Muscle of arm (tissue), 12 donors: ENCODE results near the gene OTX2. TPM values are rescaled to one million over a fixed set of nuclear protein-coding genes. Genes with fewer than 3 reads are reported as not detected.

Experiments used
- DNase-seq: peaks from one replicate; pipeline ENCODE4 v3.0.0-alpha.2; 2013
- polyA plus RNA-seq, 12 donors: library from polyadenylated mRNA; unstranded; fragments of 120-200 nt; gene quantifications; one replicate each; pipeline ENCODE4 v1.2.1, GENCODE V29; 2013; ENCODE audit not compliant: insufficient read length in 12 of 12

The OTX2 gene
- polyA plus RNA-seq, 12 donors = 0.22 TPM; not detected in 11

DNA sequence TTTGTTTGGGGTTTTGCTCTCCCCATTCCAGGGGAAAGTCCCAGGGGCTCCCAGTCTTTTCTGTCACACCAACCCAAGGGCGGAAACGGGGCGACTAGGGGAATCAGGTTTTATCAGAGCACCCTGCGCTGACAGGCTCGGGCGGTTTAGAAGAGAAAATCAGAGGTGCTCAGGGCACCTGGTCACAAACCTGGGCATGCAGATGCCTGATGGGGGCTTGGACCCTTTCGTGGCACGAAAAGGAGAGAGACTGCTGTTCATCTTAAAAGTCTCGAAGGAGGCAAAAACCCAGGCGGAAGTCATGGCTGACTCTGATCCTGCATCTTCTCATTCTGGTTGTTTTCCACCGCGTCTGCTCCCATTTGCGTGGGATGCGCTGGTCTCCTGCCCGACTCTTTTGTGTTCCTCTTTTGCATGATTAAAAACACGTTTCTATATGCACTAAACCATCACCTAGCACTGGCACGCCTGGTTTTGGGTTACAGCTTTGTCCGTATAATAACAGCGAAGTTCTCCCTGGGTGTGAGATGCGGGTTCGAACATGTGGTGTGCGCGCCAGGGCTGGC lies 13.2 kb downstream of the OTX2 start:
- DNase-seq = no peak

- no peak for DNase-seq
These were observed 14.0 kb downstream of the OTX2 start for GRCh38 chr14:56796259-56796658.

DNA sequence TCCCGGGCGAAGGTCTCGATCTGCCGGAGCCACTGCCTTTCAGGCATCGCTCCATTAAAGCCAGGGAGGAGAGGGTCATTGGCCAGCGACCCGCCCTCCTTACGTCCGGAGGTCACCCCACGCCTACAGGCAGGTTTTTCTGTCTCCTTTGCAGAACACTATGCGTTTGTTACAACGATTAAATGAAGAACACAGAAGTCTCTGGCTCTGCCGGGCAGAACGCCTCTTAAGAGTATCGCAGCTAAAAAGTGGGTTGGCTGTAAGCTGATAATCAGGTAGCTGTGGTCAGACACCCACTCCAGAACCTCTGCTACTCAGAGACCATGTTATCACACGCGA lies 15.0 kb downstream of the OTX2 start:
- DNase-seq = no peak

DNA sequence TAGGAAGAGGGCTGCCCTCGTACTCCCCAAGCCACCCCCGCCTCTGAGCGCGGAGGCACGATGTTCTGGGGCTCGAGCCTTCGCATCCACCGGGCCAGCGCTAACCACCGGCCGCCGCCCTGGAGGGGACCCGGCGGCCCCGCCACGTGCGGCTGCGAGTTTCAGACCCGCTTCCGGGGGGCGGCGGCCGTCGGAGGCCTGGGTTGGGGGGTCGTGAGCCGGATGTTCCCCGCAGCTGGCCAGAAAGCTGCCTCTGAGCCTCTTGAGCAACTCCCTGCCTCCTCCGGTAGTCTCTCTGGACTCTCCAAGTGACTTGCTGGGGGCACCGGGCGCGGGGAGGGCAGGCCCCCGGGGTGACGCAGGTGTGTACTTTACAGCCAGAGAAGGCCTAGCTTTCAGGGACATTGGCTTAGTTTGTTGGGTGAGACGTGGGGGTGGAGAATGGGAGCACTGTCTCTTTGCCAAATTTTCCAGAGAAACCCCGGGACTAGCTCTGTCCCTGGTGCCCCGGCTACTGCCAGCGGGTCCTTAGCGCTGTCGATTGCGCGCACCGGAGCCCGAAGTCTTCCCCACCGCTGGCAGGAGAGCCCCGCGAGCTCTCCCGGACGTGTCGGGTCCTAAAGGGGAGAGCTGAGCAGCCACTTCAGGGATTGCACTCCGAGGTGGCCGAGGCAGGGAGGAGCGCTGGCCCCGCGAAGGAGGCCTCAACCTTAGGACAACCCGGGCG lies 15.6 kb downstream of the OTX2 start:
- DNase-seq = no peak

DNA sequence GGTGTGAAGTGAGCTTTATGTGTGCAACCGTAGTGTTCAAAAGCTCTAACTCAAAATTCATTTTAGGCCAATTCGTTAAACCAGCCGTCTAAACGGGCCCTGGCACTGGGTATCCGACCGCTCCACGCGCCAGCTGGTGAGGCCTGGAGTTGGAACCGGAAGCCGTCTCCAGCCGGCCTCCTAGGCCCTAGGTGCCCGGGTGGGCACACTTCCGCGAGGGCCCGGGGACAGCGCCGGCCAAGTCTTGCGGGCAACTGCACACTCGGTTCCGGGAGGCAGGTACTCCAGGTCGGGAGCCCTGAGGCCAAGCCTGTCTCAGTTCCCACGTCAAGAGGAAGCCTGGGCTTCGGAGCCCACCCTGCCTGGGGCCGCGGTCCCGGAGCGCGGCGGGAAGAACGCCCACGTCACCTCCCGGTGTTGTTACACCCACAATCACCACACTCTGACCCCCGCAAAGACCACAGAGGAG lies 16.2 kb downstream of the OTX2 start:
- DNase-seq = no peak

DNA sequence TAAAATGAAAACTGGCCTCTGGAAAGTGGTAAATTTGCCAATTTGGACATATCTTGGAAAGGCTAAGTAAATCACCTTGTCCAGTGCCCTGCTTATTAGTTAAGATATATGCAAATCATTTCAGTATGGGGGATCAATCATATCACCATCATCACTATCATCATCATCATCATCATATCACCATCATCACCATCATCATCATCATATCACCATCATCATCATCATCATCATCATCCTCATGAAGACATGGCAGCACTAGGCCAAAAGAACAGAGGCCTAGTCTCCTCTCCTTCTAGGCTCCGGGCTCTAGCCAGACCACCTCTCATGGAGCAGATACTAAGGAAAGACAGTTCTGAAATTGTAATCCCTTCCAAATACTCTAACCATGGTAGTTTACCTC lies 20.3 kb downstream of the OTX2 start:
- DNase-seq = no peak

GRCh38 chr14:56787530-56787929 lies 22.7 kb downstream of the OTX2 start:
- no peak for DNase-seq

- no peak for DNase-seq
These were observed 27.6 kb downstream of the OTX2 start for GRCh38 chr14:56782711-56783110.

GRCh38 chr14:56774503-56774902 lies 35.8 kb downstream of the OTX2 start:
- no peak for DNase-seq

- no peak for DNase-seq
These were observed 39.8 kb downstream of the OTX2 start for GRCh38 chr14:56770512-56770911.

DNA sequence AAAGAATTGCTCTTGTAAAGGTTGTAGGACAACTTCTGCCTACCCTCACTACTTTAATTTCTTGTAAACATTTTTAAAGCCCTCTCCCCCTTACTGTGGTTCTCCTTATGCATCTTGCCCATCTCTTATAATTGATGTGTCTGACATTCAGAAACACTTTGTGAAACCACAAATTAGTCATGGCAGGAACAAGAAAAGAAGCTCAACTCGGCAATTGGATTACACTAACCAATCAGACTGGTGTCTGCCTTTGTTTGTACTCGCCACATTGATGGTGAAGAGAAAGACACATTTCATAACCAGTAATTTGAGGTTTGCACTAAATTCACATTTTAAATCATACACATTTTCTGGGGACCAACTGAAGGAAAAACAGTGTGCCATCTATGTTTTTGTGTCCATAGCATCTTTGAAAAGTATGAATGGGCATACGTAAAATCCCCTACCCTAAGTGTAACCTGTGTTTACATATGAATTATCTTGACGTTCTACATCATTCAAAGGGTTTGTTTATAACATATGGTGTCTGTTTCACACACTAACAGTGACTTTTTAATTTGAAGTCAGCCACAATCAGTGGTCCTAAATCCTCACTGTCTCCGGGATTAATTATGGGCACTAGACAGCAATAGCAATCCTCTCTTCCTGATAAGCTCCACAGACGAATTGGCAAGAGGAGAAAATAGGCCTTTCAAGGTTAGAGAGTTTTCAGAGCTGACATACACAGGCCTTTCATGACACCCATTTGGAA lies 49.9 kb downstream of the OTX2 start:
- DNase-seq = no peak

DNA sequence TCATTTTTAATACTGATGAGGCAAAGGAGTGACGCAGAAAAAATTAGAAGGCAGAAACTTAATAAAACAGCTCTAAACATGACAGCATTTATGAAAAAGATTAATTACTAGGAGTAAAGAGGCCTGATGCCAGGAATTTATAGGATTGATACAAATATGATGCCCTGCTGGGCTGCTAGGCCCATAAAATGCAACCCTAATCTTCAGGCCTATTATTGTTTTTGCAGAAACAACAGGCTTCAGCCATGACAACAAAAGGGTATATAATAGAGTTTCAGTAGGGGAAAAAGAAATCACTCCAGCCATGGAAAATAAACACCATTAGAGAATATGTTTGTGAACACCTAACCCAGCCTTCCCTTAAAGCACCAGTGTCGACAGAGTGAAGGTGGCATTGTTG lies 50.6 kb downstream of the OTX2 start:
- no peak for DNase-seq

- DNase-seq = no peak
These were observed 51.2 kb downstream of the OTX2 start for GRCh38 chr14:56759094-56759493.

DNA sequence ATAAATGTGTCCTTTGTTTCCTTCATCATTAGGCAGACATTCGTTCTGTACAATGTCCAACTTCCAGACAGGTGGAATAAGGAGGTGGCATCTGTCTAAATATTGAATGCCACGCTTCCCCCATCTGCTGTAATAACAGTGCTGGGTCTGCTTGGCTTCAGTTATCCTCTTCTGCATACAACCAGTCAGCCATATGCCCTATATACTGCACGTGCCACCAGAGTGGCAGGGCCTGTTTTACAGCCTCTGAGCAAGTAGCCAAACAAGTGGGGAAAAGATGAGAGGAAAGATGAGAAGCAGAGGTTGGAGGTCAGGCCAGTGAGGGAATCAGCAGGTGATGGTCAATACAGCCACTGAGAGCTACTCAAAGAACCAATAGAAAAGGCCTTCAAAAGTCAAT lies 55.4 kb downstream of the OTX2 start:
- no peak for DNase-seq

DNA sequence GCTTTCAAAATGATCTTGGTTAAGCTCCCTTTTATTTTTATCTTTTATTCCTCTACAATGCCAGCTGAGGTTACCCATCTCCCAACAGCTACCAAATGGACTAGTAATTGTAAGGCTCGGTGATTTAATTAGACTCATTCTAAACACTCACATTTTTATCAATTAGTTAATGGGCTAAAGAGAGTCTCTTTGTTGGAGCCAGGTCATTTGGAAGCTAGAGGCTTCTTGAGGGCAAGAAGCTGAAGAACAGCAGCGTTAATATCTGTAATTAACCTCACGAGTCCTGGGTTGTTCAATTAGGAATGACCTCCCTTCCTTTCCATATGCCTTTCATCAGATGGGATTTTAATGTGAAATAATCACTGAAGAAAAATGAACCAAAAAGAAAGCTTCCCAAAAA lies 56.9 kb downstream of the OTX2 start:
- DNase-seq = no peak

DNA sequence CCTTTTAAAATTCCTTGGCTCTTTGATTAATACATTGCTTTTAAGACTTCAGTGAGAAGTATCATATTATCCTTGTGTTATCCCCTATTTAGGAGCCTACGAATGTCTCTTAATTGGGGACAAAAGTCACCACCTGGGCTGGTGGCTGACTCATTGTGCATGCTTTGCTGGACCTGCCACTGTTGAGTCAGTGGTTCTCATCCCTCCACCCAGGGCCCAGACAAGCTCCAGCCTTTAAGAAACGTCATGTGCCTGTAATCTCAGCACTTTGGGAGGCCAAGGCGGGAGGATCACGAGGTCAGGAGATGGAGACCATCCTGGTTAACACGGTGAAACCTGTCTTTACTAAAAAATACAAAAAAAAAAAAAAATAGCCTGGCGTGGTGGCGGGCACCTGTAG lies 57.9 kb downstream of the OTX2 start:
- DNase-seq = no peak

- no peak for DNase-seq
These were observed 58.8 kb downstream of the OTX2 start for GRCh38 chr14:56751471-56751870.

Other genes starting within 250 kb of the OTX2 start
- gene TMEM260, start 230.7 kb downstream of the OTX2 start, polyA plus RNA-seq = 10 to 100 TPM in 11 of 12 donors, not detected in 1; 11.2 to 18.7 (median 13.3) TPM